HepG2 (cell line): Measurements from ENCODE around the gene LDLRAD4. TPM values are rescaled to one million over a fixed set of nuclear protein-coding genes. Genes with fewer than 3 reads are reported as not detected.

Experiments used
- ATAC-seq: fragments of 200-7000 bp; cut with Tn5 transposase; 3 replicates; pipeline ENCODE4 v1.9.1; 2020; ENCODE audit warnings: mild to moderate bottlenecking, moderate library complexity
- BruUV-seq: library from RNA; stranded (reverse); fragments of 400-500 nt; replicated peaks from 2 replicates; lab custom pipeline; 2021; lab: Mats Ljungman, UMichigan
- CTCF ChIA-PET: fragments of 300-600 bp; formaldehyde crosslinking; extraction: SDS; loops from one replicate; lab custom pipeline; 2021; ENCODE audit warnings: low total read pairs, inconsistent platforms, low intra/inter-chr PET ratio; lab: Yijun Ruan, JAX
- POLR2A ChIA-PET: fragments of 350-600 bp; sonication (Branson Sonifier 250); formaldehyde crosslinking; loops from one replicate; lab custom pipeline; 2020; ENCODE audit warnings: antibody characterized with exemption, inconsistent platforms; lab: Yijun Ruan, JAX
- DNase-seq: peaks from one replicate; pipeline ENCODE4 v3.0.0-alpha.2; 2015; ENCODE audit warnings: low spot score
- FAIRE-seq: peaks from 3 replicates; lab custom pipeline; 2011; peaks lifted over from hg19 to GRCh38; lab: Jason Lieb, UNC
- H2AFZ ChIP-seq: one replicate; pipeline ENCODE4 v1.6.1; 2011; ENCODE audit warnings: low read length, inconsistent platforms
- H3K27ac ChIP-seq: fragments of 300-600 bp; 3 replicates; pipeline ENCODE4 v1.8.0; 2011; ENCODE audit warnings: mixed run types, mild to moderate bottlenecking, mixed read lengths, low read length, inconsistent platforms; ENCODE audit not compliant: insufficient read depth; ENCODE audit errors: extremely low read length
- H3K27me3 ChIP-seq, 2 experiments: fragments of 200-600 bp in 1 of 2; 2 replicates in 1 of 2; 3 replicates in 1 of 2; pipeline versions ENCODE4 v1.6.0 to v1.8.0; 2011; ENCODE audit warnings: low read length in 2 of 2, mild to moderate bottlenecking in 2 of 2, moderate library complexity in 2 of 2, inconsistent platforms in 1 of 2; ENCODE audit not compliant: insufficient read depth in 2 of 2, control insufficient read depth in 1 of 2
- H3K36me3 ChIP-seq, 2 experiments: fragments of 200-600 bp in 1 of 2; replicated peaks in 1 of 2; 2 replicates in 1 of 2; 3 replicates in 1 of 2; pipeline versions ENCODE4 v1.5.1 to v1.8.0; 2011; ENCODE audit warnings: low read length in 2 of 2, inconsistent platforms in 1 of 2; ENCODE audit not compliant: insufficient read depth in 2 of 2, control insufficient read depth in 1 of 2
- H3K4me1 ChIP-seq: 2 replicates; pipeline ENCODE4 v1.5.1; 2012; ENCODE audit warnings: low read length, inconsistent platforms; ENCODE audit not compliant: insufficient read depth
- H3K4me2 ChIP-seq: 2 replicates; pipeline ENCODE4 v1.6.0; 2011; ENCODE audit warnings: low read depth, low read length, inconsistent platforms
- H3K4me3 ChIP-seq, 3 experiments: fragments of 200-600 bp in 1 of 3; sonication (generic), shearing (Covaris generic) in 1 of 3; replicated peaks in 1 of 3; 2 replicates each; pipeline ENCODE4 v1.5.1; 2011 to 2016; ENCODE audit warnings: low read length in 3 of 3, inconsistent platforms in 2 of 3, low read depth in 2 of 3, mild to moderate bottlenecking in 2 of 3, control low read depth in 1 of 3, mixed read lengths in 1 of 3; ENCODE audit not compliant: insufficient read depth in 1 of 3
- H3K79me2 ChIP-seq: one replicate; pipeline ENCODE4 v1.6.1; 2011; ENCODE audit warnings: low read length, inconsistent platforms; ENCODE audit not compliant: insufficient read depth
- H3K9ac ChIP-seq: 2 replicates; pipeline ENCODE4 v1.6.0; 2011; ENCODE audit warnings: mild to moderate bottlenecking, low read depth, low read length, inconsistent platforms; ENCODE audit not compliant: insufficient read depth
- H3K9me3 ChIP-seq: 2 replicates; pipeline ENCODE4 v1.5.1; 2012; ENCODE audit warnings: mild to moderate bottlenecking, low read length
- H4K20me1 ChIP-seq: 2 replicates; pipeline ENCODE4 v1.6.0; 2011; ENCODE audit warnings: inconsistent platforms, mild to moderate bottlenecking, low read length, moderate library complexity; ENCODE audit not compliant: insufficient read depth
- BRD4 ChIP-seq: sonication (generic); formaldehyde crosslinking; IDR thresholded peaks from 2 replicates; pipeline ENCODE4 v1.4.0; 2020; ENCODE audit warnings: missing genetic modification reagents
- FIP1L1 ChIP-seq: fragments of 200-400 bp; formaldehyde crosslinking; IDR thresholded peaks from 2 replicates; pipeline ENCODE4 v1.6.1; 2018; ENCODE audit warnings: low read depth, mild to moderate bottlenecking, low read length, moderate library complexity, borderline replicate concordance; ENCODE audit not compliant: insufficient read depth
- MATR3 ChIP-seq: sonication (generic); formaldehyde crosslinking; IDR thresholded peaks from 2 replicates; pipeline ENCODE4 v1.4.0; 2020; ENCODE audit warnings: missing genetic modification reagents
- REXO4 ChIP-seq: sonication (generic); formaldehyde crosslinking; IDR thresholded peaks from 2 replicates; pipeline ENCODE4 v1.8.0; 2022; ENCODE audit warnings: missing genetic modification reagents, mild to moderate bottlenecking, borderline replicate concordance
- SUZ12 ChIP-seq: fragments of 150-350 bp; IDR thresholded peaks from 2 replicates; pipeline ENCODE4 v1.6.1; 2014; ENCODE audit warnings: low read depth, low read length
- ZBTB7B ChIP-seq: sonication (generic); formaldehyde crosslinking; IDR thresholded peaks from 2 replicates; pipeline ENCODE4 v1.4.0; 2020; ENCODE audit warnings: missing genetic modification reagents
- ZNF3 ChIP-seq: IDR thresholded peaks from 2 replicates; pipeline ENCODE4 v1.7.0; 2017; ENCODE audit warnings: inconsistent platforms
- WGBS: methylation state at CpG from one replicate; pipeline ENCODE4 v1.1.6; 2017; ENCODE audit warnings: low lambda C conversion rate; 5-methylcytosine and 5-hydroxymethylcytosine counted together
- in situ Hi-C: cut with HindIII; loops from 2 replicates; pipeline ENCODE4 v1.10.0; 2017; ENCODE audit warnings: low pct_unique_long_range_greater_than_20kb; ENCODE audit not compliant: extremely low pct_ligation_motif_present
- intact Hi-C: fragments of 100-400 bp; cut with micrococcal nuclease; formaldehyde crosslinking; loops from one replicate; pipeline ENCODE4 v1.10.0; 2022; ENCODE audit not compliant: unreplicated experiment
- polyA plus RNA-seq, 8 experiments: library from polyadenylated mRNA; depleted of rRNA in 3 of 8; stranded (reverse) in 7 of 8; unstranded in 1 of 8; fragments of >200 nt; fragmentation: Illumina TruSeq in 4 of 8; extraction: Trizol in 4 of 8; gene quantifications; 2 replicates each; pipeline versions ENCODE4 v1.2.1 to v1.2.3, GENCODE V29; 2011 to 2016; ENCODE audit warnings: low read depth in 4 of 8, missing spikeins in 1 of 8, mixed read lengths in 1 of 8; ENCODE audit not compliant: insufficient read depth in 1 of 8
- total RNA-seq, 5 experiments: library from RNA; depleted of rRNA; stranded (reverse); fragments of >200 nt; fragmentation: Illumina TruSeq; extraction: Trizol; gene quantifications; 2 replicates each; pipeline ENCODE4 v1.2.3, GENCODE V29; 2016; ENCODE audit warnings: low read depth in 1 of 5
- TF ChIP-seq, protein P1 (sequence below): sonication (generic); formaldehyde crosslinking; IDR thresholded peaks from 2 replicates; pipeline ENCODE4 v1.4.0; 2020; ENCODE audit warnings: mild to moderate bottlenecking, missing genetic modification reagents
- TF ChIP-seq, protein P2 (sequence below): sonication (generic); formaldehyde crosslinking; IDR thresholded peaks from 2 replicates; pipeline ENCODE4 v1.5.0; 2020; ENCODE audit warnings: missing genetic modification reagents

Gene LDLRAD4
- total and polyA plus RNA-seq, 2 of the 13 experiments (the other 11 are each of a cell fraction or from before 2014, with no cell fraction given): 13.6 to 20.9 TPM

DNA sequence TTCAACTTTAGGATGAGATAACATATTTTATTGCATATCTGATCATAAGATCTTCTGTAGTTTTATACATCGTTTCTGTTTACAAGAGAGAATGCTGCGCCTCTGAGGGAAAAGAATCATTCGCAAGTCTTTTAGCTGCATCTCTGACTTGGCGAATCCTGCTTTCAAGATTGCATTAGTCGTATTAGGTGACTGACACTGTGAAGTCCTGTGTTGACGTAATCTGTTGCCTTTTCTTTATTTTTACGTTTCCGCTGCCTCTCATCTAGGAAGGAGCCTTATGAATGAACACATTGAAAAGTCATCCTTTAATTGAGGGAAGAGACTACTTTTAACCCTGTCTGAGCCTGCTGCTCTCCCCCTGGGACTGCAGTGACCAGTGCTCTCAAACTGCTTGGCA, 101.5 kb downstream of the LDLRAD4 start:
- WGBS: 91% methylated on average over 8 of the region's 8 CpGs
- no peak overlapping the region for H2AFZ ChIP-seq
- no peaks in the 10 kb centered on the region for H3K79me2 ChIP-seq
- H3K4me2 ChIP-seq: no peak overlapping the region
- H3K36me3 ChIP-seq: no peaks in the 10 kb centered on the region
- BruUV-seq: no TSS peak
- in situ Hi-C loops: no loop called here
- intact Hi-C loops: no loop called here
- H3K9ac ChIP-seq: no peak overlapping the region
- DNase-seq (no peak), FAIRE-seq (no peak), ATAC-seq (no peak)
- H3K4me3 ChIP-seq: no peak overlapping the region
- H4K20me1 ChIP-seq: no peaks in the 10 kb centered on the region
- TF ChIP-seq ZBTB7B: no peak
- no peak for TF ChIP-seq MATR3 (CRISPR knock-in tag)
- TF ChIP-seq FIP1L1: no peak
- TF ChIP-seq ZNF3 (CRISPR knock-in tag): no peak
- TF ChIP-seq, protein P1, sequence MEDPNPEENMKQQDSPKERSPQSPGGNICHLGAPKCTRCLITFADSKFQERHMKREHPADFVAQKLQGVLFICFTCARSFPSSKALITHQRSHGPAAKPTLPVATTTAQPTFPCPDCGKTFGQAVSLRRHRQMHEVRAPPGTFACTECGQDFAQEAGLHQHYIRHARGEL (CRISPR knock-in tag): no peak
- TF ChIP-seq, protein P2, sequence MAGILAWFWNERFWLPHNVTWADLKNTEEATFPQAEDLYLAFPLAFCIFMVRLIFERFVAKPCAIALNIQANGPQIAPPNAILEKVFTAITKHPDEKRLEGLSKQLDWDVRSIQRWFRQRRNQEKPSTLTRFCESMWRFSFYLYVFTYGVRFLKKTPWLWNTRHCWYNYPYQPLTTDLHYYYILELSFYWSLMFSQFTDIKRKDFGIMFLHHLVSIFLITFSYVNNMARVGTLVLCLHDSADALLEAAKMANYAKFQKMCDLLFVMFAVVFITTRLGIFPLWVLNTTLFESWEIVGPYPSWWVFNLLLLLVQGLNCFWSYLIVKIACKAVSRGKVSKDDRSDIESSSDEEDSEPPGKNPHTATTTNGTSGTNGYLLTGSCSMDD (CRISPR knock-in tag): no peak
- TF ChIP-seq REXO4 (CRISPR knock-in tag): no peak
- TF ChIP-seq BRD4 (CRISPR knock-in tag): no peak
- no peak for TF ChIP-seq SUZ12
- H3K27ac ChIP-seq: no peak overlapping the region
- CTCF ChIA-PET: no interaction called here
- H3K4me1 ChIP-seq: no peaks in the 10 kb centered on the region
- H3K9me3 ChIP-seq: peaks cover 14% of the 10 kb centered on the region
- POLR2A ChIA-PET: no interaction called here
- H3K27me3 ChIP-seq: no peaks in the 10 kb centered on the region
